GM18858 (cell line): Measurements from ENCODE around the gene DNMT3A.

Experiments
- ATAC-seq: cut with Tn5 transposase; IDR thresholded peaks from one replicate; pipeline ENCODE4 v1.9.1; 2021; ENCODE audit not compliant: unreplicated experiment

The DNMT3A gene

DNA sequence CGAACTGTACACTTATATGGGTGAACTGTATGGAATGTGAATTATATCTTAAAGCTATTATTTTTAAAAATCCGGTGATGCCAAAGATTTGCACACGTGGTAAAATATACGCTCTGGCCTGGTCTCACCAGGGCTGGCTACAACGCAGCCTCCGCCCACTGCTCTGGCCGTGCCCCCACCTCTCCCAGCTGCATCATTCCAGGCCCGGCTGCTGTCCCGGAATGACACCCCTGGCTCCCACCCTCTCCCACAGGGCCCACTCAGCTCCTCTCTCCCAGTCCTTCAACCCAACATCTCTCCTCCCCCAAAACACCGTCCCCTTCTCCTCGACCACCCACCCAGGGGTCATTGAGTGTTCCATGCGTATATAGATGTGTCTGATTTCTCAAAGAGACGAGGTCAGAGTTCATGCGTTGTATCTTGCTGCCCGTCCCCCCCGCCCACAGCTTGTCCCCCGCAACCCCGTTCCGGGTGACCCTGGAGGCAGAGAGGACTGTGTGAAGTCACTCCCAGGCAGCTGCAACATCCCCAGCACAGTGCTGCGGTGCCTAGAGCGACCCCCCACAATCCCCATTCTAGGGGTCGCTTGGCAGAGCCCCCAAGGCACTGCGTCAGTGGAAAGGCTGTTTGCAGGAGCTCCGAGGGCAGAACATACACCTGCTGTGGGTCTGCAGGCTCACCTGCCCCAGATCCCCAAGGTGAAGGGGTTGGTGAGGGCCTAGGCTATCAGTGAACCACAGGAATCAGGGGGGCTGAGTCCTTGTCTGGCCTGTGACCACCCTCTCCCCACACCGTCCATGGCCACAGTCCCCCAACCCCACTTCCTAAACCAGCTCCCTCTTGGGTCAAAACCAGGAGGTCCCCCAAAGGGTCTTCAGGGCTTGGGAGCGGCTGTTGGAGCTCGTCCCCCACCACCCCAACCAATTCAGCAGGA is 13.3 kb downstream of the DNMT3A start:
- ATAC-seq, result no peak

GRCh38 chr2:25326326-25327013 is 15.3 kb downstream of the DNMT3A start:
- ATAC-seq, result no peak

DNA sequence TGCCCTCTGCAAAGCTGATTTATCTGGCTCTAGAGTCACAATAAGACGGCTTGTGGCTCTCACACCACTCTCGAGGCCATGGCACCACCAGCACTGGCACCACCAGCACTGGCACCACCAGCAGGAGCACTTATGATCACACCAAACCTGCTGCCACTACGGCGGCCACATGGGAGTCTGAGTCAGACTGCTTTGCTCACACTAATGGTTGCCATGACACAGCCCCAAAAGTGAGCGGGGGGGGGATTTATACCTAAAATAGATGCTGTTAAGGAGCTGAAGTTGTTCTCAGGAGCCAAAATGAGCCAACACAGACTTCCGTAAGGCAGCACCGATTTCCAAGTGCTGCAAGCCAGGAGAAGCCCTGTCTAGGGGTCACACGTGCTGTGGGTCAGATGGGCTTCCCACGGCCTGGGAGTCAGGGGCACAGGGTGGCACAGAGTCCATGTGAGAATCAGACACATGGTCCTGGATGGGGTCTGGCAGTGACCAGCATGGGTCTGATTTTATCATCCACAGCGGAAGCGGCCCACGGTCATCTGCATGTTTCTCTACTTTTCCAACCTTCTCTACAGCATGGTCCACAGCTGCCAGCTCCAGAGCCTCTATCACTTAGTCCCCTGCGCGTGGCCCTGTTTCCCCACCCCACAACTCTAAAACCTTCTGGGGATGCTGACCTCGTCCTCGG is 16.7 kb downstream of the DNMT3A start:
- no peak for ATAC-seq

DNA sequence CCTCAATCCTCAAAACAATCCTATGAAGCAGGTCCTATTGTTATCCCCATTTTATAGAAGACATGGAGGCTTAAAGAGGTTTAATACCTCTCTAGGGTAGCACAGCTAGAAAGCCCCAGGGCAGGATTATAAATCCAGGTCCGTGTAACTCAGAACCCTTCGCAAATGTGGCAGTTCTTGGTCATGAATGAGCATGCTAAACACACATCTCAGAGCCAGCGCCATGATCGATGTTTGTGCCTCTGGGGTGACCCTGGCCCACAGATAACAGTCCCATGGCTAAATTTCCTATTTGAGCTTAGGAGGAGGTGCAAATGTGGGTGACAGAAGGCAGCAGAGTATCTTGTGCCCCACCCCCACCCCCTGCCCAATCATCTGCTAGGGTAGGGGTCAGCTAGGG is 17.5 kb downstream of the DNMT3A start:
- no peak for ATAC-seq

GRCh38 chr2:25323610-25324189 is 18.0 kb downstream of the DNMT3A start:
- no peak for ATAC-seq

DNA sequence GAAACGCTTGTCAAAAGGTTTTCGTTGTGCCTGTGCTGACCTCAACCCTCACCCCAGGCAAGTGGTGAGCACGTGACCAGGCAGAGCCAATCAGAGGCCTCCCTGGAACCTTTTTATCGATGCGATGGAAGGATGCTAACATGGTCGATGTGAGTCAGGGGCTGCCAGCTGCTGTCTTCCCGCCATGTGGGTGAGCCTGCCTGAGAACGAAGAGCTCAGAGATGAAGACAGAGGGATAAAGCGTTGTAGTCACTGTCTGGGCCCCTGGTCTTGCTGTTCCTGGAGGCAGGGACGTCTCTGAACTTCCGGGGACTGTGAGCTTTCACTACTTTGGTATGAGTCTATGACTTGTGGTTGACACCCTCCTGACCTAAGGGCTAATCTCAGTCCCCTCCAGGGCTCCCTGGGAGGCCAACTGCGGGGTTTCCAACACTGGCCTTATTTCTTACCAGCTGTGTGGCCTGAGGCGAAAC is 18.6 kb downstream of the DNMT3A start:
- no peak for ATAC-seq

DNA sequence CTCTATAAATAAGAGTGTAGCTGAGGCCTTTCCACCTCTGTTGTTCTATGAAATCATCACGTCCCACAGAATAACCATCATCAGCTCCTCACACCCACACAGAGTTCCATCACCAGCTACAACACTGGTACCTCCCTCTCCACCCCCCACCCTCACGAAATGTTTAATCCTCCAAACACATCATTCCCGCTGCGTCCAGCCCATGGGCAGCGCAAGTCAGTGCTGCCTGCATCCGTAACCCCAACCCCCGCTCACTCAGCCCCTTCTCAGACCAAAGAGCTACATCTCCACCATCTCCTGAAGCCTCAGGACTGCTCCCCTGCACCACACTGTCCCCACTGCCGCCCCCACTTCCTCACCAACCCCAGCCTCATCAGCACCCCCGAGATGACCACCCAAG is 19.4 kb downstream of the DNMT3A start:
- no peak for ATAC-seq

DNA sequence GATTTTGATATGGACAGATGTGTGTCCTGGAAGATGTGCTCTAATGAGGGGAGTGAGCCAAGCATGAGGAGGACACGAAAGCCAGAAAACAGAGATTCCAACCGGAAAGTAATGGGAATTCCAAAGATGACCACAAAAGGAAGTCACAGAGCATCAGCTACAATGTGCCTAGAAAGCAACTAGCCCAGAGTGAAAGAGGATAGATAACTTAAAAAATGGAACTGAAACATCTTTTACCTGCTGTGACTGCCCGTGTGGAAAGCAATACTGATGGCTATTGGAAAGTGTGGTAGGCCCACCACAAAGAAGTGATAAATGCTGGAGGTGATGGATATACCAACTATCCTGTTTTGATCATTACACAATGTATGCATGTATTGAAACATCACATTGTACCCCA is 21.6 kb downstream of the DNMT3A start:
- peak; percentile 51 for ATAC-seq

DNA sequence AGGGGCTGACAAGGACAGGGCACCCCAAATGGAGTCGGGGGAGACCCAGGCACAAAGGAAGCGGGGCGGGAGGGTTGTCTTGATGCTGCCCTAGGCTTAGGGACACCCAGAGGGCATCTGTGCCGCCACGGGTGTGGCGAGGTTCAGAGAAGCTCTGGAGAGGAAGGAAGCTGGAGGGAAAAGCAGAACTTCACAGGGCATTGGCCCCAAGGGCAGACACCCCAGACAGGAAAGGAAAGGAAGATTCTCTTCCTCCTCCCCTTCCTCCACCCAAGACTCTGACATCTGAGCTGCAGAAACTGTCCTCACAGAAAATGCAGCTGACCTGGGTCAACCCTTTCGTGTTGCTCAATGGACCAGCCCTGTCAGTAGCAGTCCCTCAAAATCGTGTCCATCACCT is 25.6 kb downstream of the DNMT3A start:
- no peak for ATAC-seq

- no peak for ATAC-seq
These were observed 26.4 kb downstream of the DNMT3A start for GRCh38 chr2:25315316-25315680.

- peak; percentile 66 for ATAC-seq
These were observed 27.0 kb downstream of the DNMT3A start for GRCh38 chr2:25314514-25315315.

DNA sequence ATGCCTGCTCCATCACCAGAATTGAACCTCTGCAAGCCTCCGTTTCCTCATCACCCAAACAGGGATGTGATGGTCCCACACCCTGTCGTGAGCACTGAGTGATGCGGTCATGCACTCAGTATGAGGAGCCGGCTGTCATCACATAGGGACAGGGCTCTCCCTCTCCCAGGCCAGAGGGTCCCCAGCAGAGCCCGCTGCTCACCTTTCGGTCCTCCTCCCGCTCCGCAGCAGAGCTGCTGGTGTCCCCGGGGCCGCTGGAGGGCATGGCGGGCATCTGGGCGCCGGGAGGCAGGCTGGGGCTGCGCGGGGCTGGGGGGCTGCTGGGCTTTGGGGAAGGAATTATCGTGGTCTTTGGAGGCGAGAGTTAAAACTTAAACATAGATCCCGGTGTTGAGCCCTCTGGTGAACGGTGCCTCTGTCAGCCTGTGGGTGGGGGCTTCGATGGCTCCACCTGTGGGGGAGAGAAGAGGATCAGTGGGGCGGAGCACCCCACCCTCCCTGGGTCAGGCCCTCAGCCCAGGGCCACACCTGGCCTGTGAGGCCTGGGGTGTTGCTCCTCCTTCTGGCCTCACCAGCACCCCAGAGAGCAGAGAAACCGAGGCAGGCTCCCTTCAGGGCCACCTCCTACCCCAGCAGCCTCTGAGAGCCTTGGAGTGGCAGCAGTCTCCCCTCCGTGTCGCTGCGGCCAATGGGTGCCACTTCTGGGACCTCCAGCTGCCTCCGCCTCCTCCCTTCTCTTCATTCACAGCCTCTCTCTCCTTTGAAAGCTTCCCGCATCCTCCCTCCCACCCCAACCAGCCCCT is 27.8 kb downstream of the DNMT3A start:
- ATAC-seq, result no peak

- ATAC-seq, result no peak
These were observed 28.6 kb downstream of the DNMT3A start for GRCh38 chr2:25312958-25313710.

DNA sequence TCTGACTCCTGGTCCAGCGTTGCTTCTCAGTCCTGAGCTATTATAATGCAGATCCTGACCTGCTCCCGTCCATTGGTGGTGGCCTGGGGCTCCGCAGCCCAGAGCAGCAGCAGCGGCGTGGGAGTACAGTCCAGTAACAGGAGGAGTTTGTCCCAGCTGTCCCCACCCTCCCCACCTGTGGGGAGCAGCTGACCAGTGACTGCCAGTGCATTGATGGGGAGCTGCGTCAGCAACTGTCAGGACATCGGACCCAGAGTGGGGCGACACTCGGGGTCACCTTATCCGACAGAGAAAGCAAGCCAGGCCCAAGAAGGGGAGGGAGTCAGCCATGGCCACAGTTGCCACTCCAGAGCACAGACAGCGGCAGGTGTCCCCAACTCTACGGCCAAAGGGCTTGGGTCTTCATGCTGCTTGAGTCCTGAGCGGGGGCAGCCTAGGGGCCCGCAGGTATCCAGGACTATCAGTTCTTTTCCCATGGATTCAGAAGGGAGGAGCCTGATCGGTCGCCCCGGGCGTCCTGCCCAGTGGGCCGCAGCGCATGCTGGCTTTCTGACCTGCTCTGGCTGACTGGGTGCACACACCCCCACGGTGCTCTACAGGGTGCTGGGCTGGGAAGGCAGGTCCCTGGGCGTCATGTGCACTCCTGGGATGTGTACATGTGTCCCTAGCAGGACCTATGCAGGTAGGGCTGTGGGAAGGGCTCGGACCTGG is 29.7 kb downstream of the DNMT3A start:
- no peak for ATAC-seq

DNA sequence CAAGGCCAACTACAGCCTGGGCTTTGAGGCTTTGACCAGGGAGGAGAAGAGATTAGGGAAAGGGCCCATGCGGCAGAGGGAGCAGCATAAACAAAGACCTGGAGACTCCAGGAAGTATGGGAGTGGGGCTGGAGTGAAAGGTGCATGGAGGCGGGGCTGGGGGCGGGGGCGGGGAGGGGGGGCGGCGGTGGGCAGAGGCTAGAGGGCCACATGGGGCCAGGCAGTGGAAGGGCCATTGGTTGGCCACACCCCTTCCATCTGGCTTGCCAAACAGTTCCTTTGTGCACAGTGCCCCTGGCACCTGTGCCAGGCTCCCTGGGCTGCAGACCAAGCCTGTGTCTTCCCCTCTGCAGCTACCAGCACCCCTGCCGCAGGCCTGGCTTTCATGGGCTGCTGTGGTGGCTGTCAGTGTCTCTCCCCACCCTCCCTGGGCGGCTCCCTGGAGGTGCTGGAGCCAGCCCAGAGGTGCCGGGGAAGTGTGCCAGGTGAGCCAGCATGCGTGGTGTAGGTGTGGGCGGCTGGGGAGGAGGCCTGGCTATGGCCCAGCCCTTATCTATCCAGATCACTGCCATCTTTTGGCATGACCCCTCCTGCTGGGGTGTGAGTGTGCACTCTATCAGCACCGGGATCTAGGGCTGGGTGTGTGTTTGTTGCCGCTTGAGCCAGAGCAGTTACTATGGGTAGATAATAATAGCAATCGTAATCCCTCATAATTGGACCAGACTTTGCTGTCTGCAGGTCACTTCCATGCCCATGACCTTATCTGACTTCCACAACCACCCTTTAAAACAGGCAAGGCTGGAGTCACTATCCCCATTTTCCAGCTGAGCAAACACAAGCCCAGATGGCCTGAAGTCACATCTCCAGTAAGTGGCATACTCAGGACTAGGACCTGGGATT is 30.5 kb downstream of the DNMT3A start:
- ATAC-seq, result no peak

- ATAC-seq, result no peak
These were observed 31.1 kb downstream of the DNMT3A start for GRCh38 chr2:25310709-25310964.

GRCh38 chr2:25309402-25309801 is 32.3 kb downstream of the DNMT3A start:
- no peak for ATAC-seq

DNA sequence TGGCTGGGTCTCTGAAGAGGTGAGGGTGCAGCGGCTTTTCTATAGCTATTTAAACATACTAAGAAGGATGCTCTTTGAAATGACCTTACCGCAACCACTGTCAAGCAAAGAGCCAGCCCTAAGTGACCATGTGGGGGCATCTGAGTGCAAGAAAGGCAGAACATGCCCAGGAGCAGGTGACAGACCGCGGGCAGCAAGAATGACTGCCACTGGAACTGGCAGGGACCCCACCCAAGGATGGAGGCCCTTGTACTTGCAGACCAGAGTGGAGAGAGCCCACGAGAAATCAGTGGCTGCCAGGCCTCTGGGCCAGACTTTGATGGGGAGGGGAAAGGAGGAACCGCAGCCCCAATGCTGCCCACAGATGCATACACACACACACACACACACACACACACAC is 33.1 kb downstream of the DNMT3A start:
- no peak for ATAC-seq
